HG02759 (cell line): Measurements from ENCODE around the gene KLK14.

Experiments
- ATAC-seq: cut with Tn5 transposase; IDR thresholded peaks from one replicate; pipeline ENCODE4 v1.9.1; 2021; ENCODE audit warnings: mild to moderate bottlenecking, moderate library complexity; ENCODE audit not compliant: unreplicated experiment

The KLK14 gene

GRCh38 chr19:51089786-51090185, 7.1 kb upstream of the KLK14 start:
- ATAC-seq: no peak

- no peak for ATAC-seq
Measured at GRCh38 chr19:51086153-51086850, 3.6 kb upstream of the KLK14 start.

DNA sequence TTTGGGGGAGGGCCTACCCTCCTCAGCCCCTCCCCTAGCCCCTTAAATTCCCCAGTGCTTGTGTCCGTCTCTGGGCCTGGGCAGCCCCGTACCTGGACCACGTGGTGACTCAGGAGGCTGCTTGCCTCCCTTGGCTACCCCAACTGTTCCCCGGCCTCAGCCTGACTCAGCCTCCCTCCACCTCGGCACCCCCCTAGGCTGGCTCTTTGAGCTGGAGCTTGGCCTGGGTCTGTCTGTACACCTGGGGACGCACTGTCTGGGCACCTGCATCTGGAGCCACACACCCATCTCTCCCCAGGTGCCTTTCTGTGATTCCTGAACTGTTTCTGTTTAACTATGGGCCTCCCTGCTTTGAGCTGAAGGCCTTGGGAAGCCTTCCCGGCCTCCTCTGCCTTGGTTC, 1.8 kb upstream of the KLK14 start:
- ATAC-seq: no peak

DNA sequence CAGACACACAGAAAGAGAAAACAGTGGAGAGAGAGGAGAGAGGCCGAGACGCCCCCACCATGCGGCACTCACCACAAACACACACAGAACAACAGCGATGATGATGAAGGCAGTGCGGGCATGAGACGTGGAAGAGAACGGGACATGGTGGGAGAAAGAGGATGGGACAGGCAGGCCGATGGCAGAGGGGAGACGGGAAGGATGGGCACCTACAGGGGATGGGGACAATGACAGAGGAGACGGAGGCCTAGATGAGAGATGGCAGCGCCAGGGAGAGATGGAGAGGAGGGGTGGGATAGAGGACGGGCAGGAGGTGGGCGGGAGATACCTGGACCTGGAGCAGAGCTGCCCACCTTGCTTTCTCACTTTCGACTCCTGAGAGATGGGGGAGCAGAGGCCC, 1.1 kb upstream of the KLK14 start:
- no peak for ATAC-seq

DNA sequence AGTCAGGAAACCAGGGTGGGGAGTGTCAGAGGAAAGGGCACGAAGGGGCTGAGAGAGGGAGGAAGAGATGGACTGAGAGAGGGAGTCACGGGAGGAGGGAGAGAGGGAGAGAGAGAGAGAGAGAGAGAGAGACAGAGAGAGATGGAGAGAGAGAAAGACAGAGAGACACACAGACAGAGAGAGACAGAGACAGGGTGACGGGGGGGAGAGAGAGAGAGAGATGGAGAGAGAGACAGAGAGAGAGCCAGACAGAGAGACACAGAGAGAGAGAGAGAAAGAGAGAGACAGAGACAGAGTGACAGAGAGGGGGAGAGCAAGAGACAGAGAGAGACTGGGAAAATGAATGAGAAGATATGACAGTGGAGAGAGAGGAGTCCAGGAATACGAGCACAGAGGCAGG, 494 bp upstream of the KLK14 start:
- ATAC-seq: no peak

DNA sequence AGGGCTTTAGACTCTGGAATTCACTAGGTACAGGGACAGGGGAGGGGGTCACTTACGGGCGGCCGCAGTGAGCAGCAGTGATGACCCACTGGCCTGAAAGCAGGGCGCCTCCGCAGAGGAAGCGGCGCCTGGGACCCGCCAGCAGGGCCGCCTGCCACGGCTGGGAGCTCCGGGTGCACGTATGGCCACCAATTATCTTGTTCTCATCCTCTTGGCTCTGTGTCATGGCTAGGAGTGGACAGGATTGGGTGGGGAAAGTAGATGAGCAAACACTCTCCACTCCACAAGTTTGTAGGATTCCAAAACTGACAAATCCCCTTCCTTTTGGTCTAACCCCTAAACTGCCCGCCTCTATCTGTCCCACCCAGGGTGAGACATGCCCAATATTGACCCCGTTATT, 1.2 kb downstream of the KLK14 start:
- ATAC-seq: no peak

DNA sequence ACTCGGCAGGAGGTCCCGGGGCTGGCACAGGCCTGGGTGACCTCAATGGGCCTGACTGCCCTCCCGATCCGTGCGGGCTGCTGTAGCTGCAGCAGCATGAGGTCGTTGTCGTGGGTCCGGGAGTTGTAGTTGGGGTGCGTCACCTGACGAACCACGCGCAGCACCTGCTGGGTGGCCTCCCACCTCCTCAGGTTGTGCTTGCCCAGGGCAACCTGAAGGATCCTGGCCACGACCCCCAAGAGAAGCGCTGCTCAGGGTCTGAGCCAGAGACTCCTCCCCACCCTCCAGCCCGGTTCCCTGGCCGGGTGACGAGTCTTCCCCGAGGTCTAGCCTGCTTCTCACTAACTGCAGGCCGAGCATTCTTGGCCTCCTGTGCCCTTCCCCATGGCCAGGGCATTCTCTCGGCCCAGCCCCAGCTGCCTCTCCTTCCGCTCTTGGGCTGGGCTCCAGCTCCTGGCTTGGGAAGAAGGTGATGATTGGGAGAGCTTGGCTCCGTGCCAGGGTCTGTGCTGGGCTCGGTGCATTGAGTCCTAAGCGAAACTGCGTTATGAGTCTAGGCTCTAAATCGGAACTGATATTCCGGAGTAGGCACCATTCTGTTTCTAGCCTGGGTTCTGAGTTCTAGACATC, 3.1 kb downstream of the KLK14 start:
- no peak for ATAC-seq

DNA sequence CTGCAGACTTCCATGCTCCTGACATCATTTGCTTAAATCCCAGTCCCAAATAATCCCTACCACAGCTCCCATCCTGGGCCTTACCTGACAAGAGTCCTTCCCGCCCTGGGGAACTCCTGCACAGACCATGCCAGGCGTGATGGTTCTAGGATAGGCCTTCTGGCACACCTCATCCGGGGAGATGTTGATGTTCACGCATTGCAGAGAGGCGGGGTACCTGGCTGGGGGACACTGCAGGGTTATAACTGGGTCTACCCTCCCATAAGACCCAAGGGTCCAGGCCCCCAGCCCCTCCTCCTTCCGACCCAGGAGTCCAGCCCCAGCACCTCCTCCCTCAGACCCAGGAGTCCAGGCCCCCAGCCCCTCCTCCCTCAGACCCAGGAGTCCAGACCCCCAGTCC, 4.0 kb downstream of the KLK14 start:
- ATAC-seq: no peak

DNA sequence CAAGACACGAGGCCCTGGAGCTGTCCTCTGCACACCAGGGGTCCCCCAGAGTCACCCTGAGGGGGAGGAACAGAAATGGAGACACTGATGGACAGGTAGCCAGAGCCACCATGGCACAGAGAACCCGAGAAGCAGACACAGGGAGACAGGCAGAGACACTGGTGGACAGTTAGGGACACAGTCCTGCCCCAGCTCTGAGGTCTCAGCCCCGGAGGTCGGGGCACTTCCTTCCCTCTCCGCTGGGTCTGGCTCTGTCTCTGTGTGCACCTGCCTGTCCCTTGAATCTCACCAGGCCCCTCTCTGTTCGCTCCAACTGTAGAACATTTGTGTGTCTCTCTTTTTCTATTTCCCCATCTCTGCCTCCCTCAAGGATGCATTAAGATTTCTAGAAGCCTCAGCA, 4.6 kb downstream of the KLK14 start:
- no peak for ATAC-seq

DNA sequence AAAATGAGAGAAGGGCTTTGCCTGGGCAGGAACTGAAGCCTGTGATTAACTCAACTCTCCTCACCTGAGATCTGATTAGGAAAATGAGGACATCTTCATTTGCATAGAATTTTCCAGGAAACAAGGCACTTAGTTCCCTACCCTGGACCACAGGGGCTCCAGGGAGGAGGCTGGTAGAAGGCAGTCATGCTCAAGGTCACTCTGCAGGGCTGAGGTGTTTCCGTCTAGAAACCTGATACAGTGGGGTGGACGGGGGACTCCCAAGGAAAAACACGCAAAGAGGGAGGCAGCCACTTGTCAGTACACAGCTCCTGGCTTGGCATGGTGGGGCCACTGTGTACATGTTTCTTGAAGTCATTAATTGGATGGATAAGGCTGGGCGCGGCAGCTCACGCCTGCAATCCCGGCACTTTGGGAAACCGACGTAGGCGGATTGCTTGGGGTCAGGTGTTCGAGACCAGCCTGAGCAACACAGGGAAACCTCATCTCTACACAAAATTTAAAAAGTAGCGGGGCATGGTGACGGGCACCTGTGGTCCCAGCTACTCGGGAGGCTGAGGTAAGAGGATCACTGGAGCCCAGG, 6.0 kb downstream of the KLK14 start:
- ATAC-seq: no peak

DNA sequence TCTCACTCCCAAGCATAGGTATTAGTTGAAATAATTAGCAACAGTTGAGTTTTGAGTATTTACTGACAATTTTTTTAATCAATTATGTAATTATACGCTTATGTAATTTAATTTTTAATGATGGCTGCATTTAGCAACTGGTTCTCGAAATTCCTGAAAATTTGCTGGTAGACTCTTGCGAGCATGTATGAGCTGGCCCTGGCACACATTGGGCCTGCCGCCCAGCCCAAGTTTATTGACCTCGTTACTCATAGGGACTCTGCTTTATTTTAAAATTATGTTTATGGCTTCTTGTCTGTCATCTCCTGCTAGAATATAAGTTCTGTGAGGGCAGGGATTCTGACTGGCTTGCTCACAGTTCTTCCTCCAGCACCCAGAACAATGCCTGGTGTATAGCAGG, 6.7 kb downstream of the KLK14 start:
- ATAC-seq: no peak

GRCh38 chr19:51071095-51071405, 11.6 kb downstream of the KLK14 start:
- no peak for ATAC-seq

GRCh38 chr19:51070334-51071094, 12.2 kb downstream of the KLK14 start:
- no peak for ATAC-seq

DNA sequence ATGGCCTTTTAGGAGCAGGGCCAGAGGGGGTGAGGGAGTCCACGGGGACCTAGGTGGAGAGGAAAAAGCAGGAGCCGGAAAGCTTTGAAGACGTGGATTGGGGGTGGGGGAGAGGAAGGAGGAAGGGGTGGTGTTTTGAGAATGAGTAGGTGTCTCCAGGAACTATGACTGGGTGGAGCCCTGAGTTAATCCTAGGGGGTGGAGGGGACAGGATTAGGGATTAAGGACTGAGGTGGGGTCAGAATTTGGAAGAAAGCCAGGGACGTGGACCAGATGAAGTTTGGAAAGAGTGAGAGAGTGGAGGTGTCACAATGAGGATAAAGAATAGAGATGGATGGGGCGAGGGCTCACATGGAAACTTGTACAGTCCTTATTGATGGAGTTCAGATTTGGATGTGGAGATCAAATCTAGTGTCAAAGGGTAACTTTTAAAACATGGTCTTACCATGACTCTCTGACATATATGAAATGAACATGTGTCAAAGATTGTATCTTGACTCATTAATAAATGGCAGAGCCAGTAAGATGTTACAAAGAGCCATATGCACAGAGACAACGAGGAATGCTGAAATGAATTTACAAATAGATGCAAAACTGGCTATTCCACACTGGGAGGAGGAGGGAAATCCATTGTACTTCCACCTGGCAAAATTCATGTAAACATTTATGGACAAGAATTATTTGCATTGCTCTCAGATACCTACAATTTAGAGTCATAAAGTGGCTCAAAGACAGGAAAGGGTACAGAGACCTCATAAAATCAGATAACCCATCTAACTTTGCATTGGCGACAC, 16.1 kb downstream of the KLK14 start:
- ATAC-seq: no peak

DNA sequence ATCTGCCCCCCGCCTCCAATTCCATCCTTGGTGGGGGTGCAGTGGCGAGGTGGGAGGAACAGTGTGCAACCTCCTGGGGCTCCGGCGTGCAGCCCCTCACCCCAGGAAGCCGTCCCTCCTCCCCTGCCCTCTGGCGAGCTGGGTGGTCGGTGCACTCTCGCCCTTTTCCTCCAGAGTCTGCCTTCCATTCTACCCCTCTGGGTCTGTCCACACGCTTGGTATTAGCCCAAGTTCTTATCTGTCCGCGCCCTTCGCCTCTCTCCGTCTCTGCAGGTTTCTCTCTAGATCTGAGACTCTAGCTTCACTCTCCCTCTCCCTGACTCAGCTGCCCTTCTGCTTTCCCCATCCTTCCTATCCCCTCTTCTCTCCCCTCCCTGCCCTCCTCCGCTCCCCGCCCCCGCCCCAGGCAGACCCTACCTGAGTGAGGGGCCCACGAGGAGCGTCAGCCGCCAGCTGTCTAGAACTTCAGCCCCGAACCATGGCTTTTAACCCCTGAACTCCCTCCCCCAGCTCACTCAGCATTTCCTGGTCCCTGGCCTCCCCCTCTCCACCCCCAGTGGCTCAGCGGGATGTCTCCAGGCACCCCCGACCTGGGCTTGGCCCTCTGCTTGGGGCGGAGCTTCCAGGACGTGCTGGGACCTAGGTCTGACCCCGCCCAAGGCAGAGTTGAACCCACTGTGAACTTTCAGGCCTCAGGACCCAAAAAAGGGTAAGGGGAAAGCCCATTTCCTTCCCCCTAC, 17.3 kb downstream of the KLK14 start:
- no peak for ATAC-seq

- no peak for ATAC-seq
Measured at GRCh38 chr19:51064534-51065220, 18.0 kb downstream of the KLK14 start, which contains the start of gene KLK13. Gene KLK13, minus strand, starts transcription at chr19:51065092. Its CDS starts 25 bp downstream, at chr19:51065067.

DNA sequence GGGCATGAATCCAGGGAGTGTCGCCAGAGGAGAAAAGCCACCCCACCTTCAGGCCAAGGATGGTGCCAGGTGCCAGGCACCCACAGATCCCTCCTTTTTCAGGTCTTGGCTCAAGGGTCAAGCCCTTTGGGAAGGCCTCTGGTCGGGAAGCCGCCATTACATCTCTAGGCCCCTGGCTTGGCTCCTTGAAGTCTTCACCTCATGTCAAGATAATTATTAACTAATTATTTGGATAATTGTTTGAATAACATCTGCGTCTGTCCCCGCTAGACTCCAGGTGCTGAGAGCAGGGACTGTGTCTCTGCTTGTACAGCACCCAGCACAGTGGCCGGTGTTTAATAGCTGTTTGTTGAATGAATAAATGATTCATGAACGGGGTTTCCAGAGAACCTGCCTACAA, 19.0 kb downstream of the KLK14 start:
- no peak for ATAC-seq

GRCh38 chr19:51060973-51061372, 21.7 kb downstream of the KLK14 start:
- ATAC-seq: no peak

DNA sequence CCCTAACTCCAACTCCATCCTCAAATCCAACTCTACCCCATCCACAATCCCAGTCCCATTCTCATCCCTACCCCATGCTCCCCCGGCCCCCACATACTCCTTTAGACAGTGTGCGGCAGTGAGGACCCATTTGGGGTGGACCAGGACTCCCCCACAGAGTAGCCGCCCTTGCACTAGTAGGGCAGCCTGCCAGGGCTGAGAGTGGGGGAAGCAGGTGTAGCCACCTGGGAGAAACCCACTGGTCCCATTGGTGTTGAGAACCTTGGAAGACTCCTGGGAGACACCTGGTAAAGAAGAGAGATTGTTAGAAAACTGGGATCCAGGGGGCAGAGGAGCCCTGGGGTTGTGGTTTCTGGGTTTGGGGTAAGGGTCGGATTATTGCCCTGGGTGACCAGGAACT, 22.4 kb downstream of the KLK14 start:
- no peak for ATAC-seq

GRCh38 chr19:51059715-51060114, 23.0 kb downstream of the KLK14 start:
- ATAC-seq: no peak
